H9 (cell line): ENCODE results near the gene AP3D1. TPM values are rescaled to one million over a fixed set of nuclear protein-coding genes. Genes with fewer than 3 reads are reported as not detected.

ENCODE experiments used
- DNase-seq: peaks from one replicate; pipeline ENCODE4 v3.0.0-alpha.2; 2017
- H2AFZ ChIP-seq: one replicate; pipeline ENCODE4 v1.6.1; 2013; ENCODE audit warnings: mild to moderate bottlenecking, low read length, control low read depth, moderate library complexity
- H2AK5ac ChIP-seq: 2 replicates; pipeline ENCODE4 v1.6.1; 2013; ENCODE audit warnings: low read length, control low read depth, mixed read lengths; ENCODE audit not compliant: insufficient read length
- H2BK120ac ChIP-seq: one replicate; pipeline ENCODE4 v1.6.1; 2013; ENCODE audit warnings: low read depth, mild to moderate bottlenecking, low read length, control low read depth, inconsistent platforms; ENCODE audit not compliant: poor library complexity, severe bottlenecking
- H2BK12ac ChIP-seq: 2 replicates; pipeline ENCODE4 v1.6.1; 2013; ENCODE audit warnings: low read length, control low read depth, mixed read lengths, low read depth; ENCODE audit not compliant: insufficient read length
- H2BK15ac ChIP-seq: 2 replicates; pipeline ENCODE4 v1.6.1; 2013; ENCODE audit warnings: low read depth, low read length, control low read depth
- H2BK20ac ChIP-seq: one replicate; pipeline ENCODE4 v1.6.1; 2013; ENCODE audit warnings: low read depth, mild to moderate bottlenecking, low read length, control low read depth, inconsistent platforms; ENCODE audit not compliant: poor library complexity, severe bottlenecking
- H2BK5ac ChIP-seq: 2 replicates; pipeline ENCODE4 v1.6.1; 2013; ENCODE audit warnings: low read length, control low read depth, mixed read lengths; ENCODE audit not compliant: insufficient read length
- H3K14ac ChIP-seq: 2 replicates; pipeline ENCODE4 v1.6.1; 2013; ENCODE audit warnings: low read length, control low read depth; ENCODE audit not compliant: insufficient read depth
- H3K18ac ChIP-seq: 2 replicates; pipeline ENCODE4 v1.6.1; 2013; ENCODE audit warnings: low read depth, mild to moderate bottlenecking, mixed read lengths, low read length, control low read depth; ENCODE audit not compliant: insufficient read length
- H3K23ac ChIP-seq: 2 replicates; pipeline ENCODE4 v1.6.1; 2013; ENCODE audit warnings: low read length, control low read depth, mixed read lengths, low read depth; ENCODE audit not compliant: insufficient read length
- H3K23me2 ChIP-seq: 2 replicates; pipeline ENCODE4 v1.6.1; 2013; ENCODE audit warnings: low read depth, mild to moderate bottlenecking, mixed read lengths, low read length, control low read depth; ENCODE audit not compliant: insufficient read length, poor library complexity, severe bottlenecking
- H3K27ac ChIP-seq: 2 replicates; pipeline ENCODE4 v1.5.1; 2013; ENCODE audit warnings: low read length, control low read depth, mixed read lengths, low read depth; ENCODE audit not compliant: insufficient read length
- H3K27me3 ChIP-seq: 2 replicates; pipeline ENCODE4 v1.6.1; 2013; ENCODE audit warnings: low read length, control low read depth, inconsistent platforms; ENCODE audit not compliant: insufficient read depth
- H3K4ac ChIP-seq: 2 replicates; pipeline ENCODE4 v1.6.1; 2013; ENCODE audit warnings: low read depth, mild to moderate bottlenecking, control low read depth, inconsistent platforms, low read length, moderate library complexity
- H3K4me1 ChIP-seq: 2 replicates; pipeline ENCODE4 v1.6.1; 2013; ENCODE audit warnings: low read length, control low read depth, inconsistent platforms; ENCODE audit not compliant: insufficient read depth
- H3K4me2 ChIP-seq: 2 replicates; pipeline ENCODE4 v1.6.1; 2013; ENCODE audit warnings: low read length, control low read depth, mixed read lengths; ENCODE audit not compliant: insufficient read length, insufficient read depth
- H3K56ac ChIP-seq: 2 replicates; pipeline ENCODE4 v1.6.1; 2013; ENCODE audit warnings: low read depth, mild to moderate bottlenecking, mixed read lengths, low read length, control low read depth; ENCODE audit not compliant: insufficient read length
- H3K79me1 ChIP-seq: 2 replicates; pipeline ENCODE4 v1.6.1; 2013; ENCODE audit warnings: low read depth, mild to moderate bottlenecking, moderate library complexity, low read length, control low read depth, inconsistent platforms; ENCODE audit not compliant: insufficient read depth, poor library complexity, severe bottlenecking
- H3K79me2 ChIP-seq: 2 replicates; pipeline ENCODE4 v1.6.1; 2013; ENCODE audit warnings: low read length, control low read depth, inconsistent platforms; ENCODE audit not compliant: insufficient read depth
- H3K9ac ChIP-seq: 2 replicates; pipeline ENCODE4 v1.6.1; 2013; ENCODE audit warnings: low read length, control low read depth, mixed read lengths; ENCODE audit not compliant: insufficient read length; ENCODE audit errors: extremely low read depth
- H3K9me3 ChIP-seq: one replicate; pipeline ENCODE4 v1.6.1; 2013; ENCODE audit warnings: low read depth, low read length, inconsistent platforms; ENCODE audit not compliant: control insufficient read depth
- H3T11ph ChIP-seq: one replicate; pipeline ENCODE4 v1.6.1; 2013; ENCODE audit warnings: mild to moderate bottlenecking, low read length, control low read depth, inconsistent platforms
- H4K20me1 ChIP-seq: one replicate; pipeline ENCODE4 v1.6.1; 2013; ENCODE audit not compliant: control insufficient read depth, insufficient read length, insufficient read depth
- H4K5ac ChIP-seq: 2 replicates; pipeline ENCODE4 v1.6.1; 2013; ENCODE audit warnings: low read depth, mild to moderate bottlenecking, mixed read lengths, low read length, control low read depth; ENCODE audit not compliant: insufficient read length
- H4K8ac ChIP-seq: replicated peaks from 2 replicates; pipeline ENCODE4 v1.6.1; 2013; ENCODE audit warnings: low read length, control low read depth, mixed read lengths, low read depth; ENCODE audit not compliant: insufficient read length
- H4K91ac ChIP-seq: 2 replicates; pipeline ENCODE4 v1.6.1; 2013; ENCODE audit warnings: low read depth, mild to moderate bottlenecking, moderate library complexity, mixed read lengths, low read length, control low read depth; ENCODE audit not compliant: insufficient read length
- H3K27ac Mint-ChIP-seq, 3 experiments: 2 replicates in 2 of 3; 3 replicates in 1 of 3; pipeline ENCODE4 v1.8.0; 2020 to 2021; ENCODE audit warnings: mixed read lengths in 3 of 3, mild to moderate bottlenecking in 1 of 3, moderate library complexity in 1 of 3
- H3K27me3 Mint-ChIP-seq: 2 replicates; pipeline ENCODE4 v1.8.0; 2021; ENCODE audit warnings: low read depth, mild to moderate bottlenecking, moderate library complexity, mixed read lengths
- H3K36me3 Mint-ChIP-seq, 3 experiments: 2 replicates in 2 of 3; 3 replicates in 1 of 3; pipeline ENCODE4 v1.8.0; 2020 to 2021; ENCODE audit warnings: low read depth in 3 of 3, mixed read lengths in 3 of 3; ENCODE audit not compliant: insufficient read depth in 1 of 3
- H3K4me1 Mint-ChIP-seq, 2 experiments: 2 replicates each; pipeline ENCODE4 v1.8.0; 2020; ENCODE audit warnings: mixed read lengths in 2 of 2
- H3K4me3 Mint-ChIP-seq, 2 experiments: 2 replicates in 1 of 2; 3 replicates in 1 of 2; pipeline ENCODE4 v1.8.0; 2020 to 2021; ENCODE audit warnings: mild to moderate bottlenecking in 2 of 2, mixed read lengths in 2 of 2, moderate library complexity in 1 of 2
- H3K9me3 Mint-ChIP-seq, 2 experiments: 2 replicates in 1 of 2; 3 replicates in 1 of 2; pipeline ENCODE4 v1.8.0; 2020; ENCODE audit warnings: mild to moderate bottlenecking in 2 of 2, mixed read lengths in 2 of 2, moderate library complexity in 1 of 2
- CTCF ChIP-seq: fragments of 200-600 bp; sonication (generic); conservative IDR thresholded peaks from 3 replicates; pipeline ENCODE4 v1.8.0; 2021; ENCODE audit warnings: antibody characterized with exemption, mild to moderate bottlenecking
- WGBS: extraction: QIAGEN DNeasy Blood & Tissue Kit; methylation state at CpG from one replicate; pipeline ENCODE4 v1.1.7; 2013; ENCODE audit warnings: missing lambda C conversion rate, low lambda C conversion rate, mixed read lengths; ENCODE audit not compliant: insufficient read length; ENCODE audit errors: extremely low coverage; 5-methylcytosine and 5-hydroxymethylcytosine counted together
- total RNA-seq: library from RNA; stranded (reverse); gene quantifications from 2 replicates; pipeline ENCODE4 v1.2.1, GENCODE V29; 2021

AP3D1 gene
- total RNA-seq, 1 experiment from 2014 or later, result 142 TPM

GRCh38 chr19:2149980-2150793, 1.2 kb downstream of the AP3D1 start:
- no peak overlapping the region; the same call in 1 of the 2 replicates for H3K14ac ChIP-seq
- no peaks in the 10 kb centered on the region for H3K27me3 Mint-ChIP-seq
- no peak overlapping the region for H2AFZ ChIP-seq
- H2BK15ac ChIP-seq, result no peak overlapping the region
- H3K79me2 ChIP-seq, result peaks cover 52% of the 10 kb centered on the region; the same call in 1 of the 2 replicates
- TF ChIP-seq CTCF, result no peak
- H2BK120ac ChIP-seq, result no peak overlapping the region
- WGBS, result no CpG with 5 or more reads among the region's 30 CpGs
- H4K8ac ChIP-seq, result no peak overlapping the region
- H3K4me1 Mint-ChIP-seq, result peaks cover 28 to 31% of the 10 kb centered on the region in 2 experiments
- H3K9me3 Mint-ChIP-seq, result no peaks in the 10 kb centered on the region
- H3K9ac ChIP-seq, result peak overlapping the region; percentile 90
- no peak overlapping the region for H2AK5ac ChIP-seq
- H3K4ac ChIP-seq, result no peak overlapping the region
- peaks cover 2% of the 10 kb centered on the region for H3K79me1 ChIP-seq
- no peak overlapping the region for H3K27ac ChIP-seq
- no peak overlapping the region for H4K91ac ChIP-seq
- peaks cover 0 to 21% (median 19%) of the 10 kb centered on the region in 3 experiments; a peak in 6 of 7 replicates for H3K36me3 Mint-ChIP-seq
- H3K56ac ChIP-seq, result no peak overlapping the region
- H3K18ac ChIP-seq, result no peak overlapping the region
- peak overlapping the region; percentile 71 for H3K4me2 ChIP-seq
- no peak overlapping the region for H3T11ph ChIP-seq
- H4K20me1 ChIP-seq, result peaks cover 2% of the 10 kb centered on the region
- H2BK5ac ChIP-seq, result no peak overlapping the region
- H3K23me2 ChIP-seq, result peaks cover 8% of the 10 kb centered on the region
- H3K23ac ChIP-seq, result no peak overlapping the region
- H3K4me3 Mint-ChIP-seq, result peak overlapping the region; percentile 86 to 93
- no peaks in the 10 kb centered on the region for H3K9me3 ChIP-seq
- no peak overlapping the region for H2BK20ac ChIP-seq
- no peak overlapping the region for H4K5ac ChIP-seq
- peak overlapping the region; percentile 63 to 90 (median 87); a peak in 5 of 7 replicates for H3K27ac Mint-ChIP-seq
- no peaks in the 10 kb centered on the region for H3K4me1 ChIP-seq
- no peak overlapping the region for H2BK12ac ChIP-seq
- H3K27me3 ChIP-seq, result no peaks in the 10 kb centered on the region
- DNase-seq, result no peak
